GM11168 (cell line): ENCODE measurements around the gene TEF.

Source experiments
- in situ Hi-C: fragments of 300-500 bp; cut with MboI; formaldehyde crosslinking; loops from one replicate; pipeline ENCODE4 v1.12.0; 2022; ENCODE audit warnings: low sequenced_read_pairs; ENCODE audit not compliant: unreplicated experiment

Gene TEF

DNA sequence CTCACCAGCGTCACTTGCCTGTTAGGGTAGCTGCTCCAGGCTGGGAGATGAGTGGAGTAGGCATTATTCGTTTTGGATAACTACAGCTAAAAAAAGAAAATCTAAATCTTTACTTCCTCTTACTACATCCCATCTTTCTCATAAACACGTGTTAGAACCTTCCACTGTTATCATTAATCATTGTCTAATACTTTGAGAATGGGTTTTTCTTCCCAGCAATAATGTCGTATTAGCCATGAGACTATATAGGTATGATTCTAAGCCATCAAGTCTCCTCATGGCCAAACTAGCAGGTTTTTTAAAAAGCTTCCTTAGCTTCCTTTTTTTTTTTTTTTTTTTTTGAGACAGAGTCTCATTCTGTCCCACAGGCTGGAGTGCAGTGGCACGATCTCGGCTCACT is 3.9 kb upstream of the TEF start:
- in situ Hi-C loops = no loop called here

DNA sequence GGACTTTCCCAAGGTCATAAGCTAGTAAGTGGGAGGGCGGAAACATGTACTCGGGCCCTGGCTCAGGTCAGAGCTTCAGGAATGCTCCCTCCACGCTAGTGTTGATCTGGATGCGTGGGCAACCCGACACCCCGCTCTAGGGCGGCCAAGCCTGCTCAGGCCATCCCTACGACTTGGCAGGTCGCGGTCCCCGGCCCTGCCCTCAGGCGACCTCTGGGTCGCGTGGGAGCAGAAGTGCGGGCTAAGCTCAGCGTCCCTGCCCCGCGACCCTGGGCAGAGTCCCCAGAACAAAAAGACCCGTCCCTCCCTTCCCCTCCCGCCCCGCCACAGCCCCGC is 781 bp upstream of the TEF start:
- in situ Hi-C loops = no loop called here

DNA sequence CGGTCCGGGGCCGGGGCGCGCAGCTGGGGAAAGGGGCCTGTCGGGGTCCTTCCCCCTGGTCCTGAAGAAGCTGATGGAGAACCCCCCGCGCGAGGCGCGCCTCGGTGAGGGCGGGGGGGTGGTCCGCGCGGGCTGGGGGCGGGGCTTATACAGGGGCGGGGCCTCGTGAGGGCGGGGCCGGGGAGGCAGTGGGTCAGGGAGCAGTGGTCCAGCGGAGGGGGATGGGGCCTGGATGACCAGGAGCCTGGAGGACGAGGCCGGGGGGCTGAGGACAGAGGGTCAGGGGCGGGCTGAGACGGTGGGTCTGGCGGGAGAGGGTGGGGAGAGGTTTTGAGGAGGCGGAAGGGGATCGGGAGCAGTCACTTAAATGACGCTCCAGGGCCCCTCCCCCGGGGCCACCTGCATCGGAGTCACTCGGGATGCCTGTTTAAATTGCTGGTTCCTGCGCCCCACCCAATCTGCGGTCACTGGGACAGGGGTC is 396 bp downstream of the TEF start:
- in situ Hi-C loops = no loop called here

DNA sequence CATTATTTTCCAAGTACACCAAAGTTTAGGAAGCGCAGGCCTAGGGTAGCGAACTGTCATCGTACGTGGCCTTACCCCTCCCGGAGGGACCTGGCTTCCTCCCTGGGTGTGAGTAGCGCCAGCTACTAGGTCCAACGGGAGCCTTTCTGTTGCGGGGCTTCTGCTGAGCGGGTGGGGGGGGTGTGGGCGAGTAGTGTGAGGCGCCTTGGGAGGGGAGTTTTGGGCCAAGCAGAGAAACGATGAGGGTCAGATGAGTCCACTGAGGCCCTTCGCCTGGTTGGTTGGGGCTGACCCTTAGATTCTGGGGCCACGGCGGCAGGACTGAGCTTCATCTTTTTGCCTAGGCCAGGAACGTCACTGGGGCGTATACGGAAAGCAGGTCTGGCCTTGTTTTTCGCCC is 868 bp downstream of the TEF start:
- in situ Hi-C loops = no loop called here

GRCh38 chr22:41383085-41383484 is 1.3 kb downstream of the TEF start:
- in situ Hi-C loops = no loop called here

DNA sequence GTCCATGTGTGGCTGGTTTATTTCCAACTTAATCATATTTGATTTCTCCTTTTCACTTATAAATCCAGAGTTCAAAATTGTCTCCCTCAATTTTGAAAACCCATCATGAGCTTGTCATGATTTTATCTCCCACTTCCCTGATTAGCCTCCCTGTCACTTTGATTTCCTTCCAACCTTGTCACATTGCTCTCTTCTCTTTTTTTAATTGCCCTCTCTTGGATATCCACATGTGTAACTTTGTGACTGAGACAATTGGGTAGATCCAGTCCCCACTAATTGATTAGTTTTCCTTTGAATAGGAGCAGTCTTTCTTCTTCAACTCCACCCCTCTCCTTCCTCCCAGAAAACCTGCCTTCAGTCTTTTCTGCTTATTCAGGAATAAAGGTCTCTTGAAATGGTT is 2.4 kb downstream of the TEF start:
- in situ Hi-C loops = no loop called here

GRCh38 chr22:41387341-41387740 is 5.6 kb downstream of the TEF start:
- in situ Hi-C loops = no loop called here

- in situ Hi-C loops = no loop called here
These were observed 12.2 kb downstream of the TEF start for GRCh38 chr22:41394012-41394356.

DNA sequence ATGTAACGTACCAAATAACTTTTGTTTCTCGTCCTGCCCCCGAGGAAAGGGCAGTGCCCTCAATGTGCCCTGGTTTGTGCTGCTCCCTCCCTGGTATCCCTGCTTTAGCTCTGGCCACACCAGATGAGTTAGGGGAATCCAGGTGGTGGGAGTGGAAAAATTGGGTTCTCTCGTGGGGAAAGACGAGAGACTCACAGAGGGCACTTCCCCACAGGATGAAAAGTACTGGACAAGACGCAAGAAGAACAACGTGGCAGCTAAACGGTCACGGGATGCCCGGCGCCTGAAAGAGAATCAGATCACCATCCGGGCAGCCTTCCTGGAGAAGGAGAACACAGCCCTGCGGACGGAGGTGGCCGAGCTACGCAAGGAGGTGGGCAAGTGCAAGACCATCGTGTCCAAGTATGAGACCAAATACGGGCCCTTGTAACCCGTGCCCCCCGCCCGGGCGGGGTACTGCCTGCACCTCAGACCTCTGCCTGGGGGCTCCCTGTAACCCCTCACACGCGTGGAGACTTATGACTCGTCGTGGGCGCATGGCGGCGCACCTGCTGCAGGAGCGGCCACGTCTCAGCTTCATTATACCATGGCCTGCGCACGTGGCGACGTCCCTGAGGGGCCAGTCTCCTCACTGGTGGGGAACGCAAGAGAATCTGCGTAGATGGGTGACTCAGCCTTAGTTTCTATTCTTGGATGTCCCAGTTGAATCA is 13.9 kb downstream of the TEF start:
- in situ Hi-C loops = no loop called here

GRCh38 chr22:41397143-41397811 is 15.5 kb downstream of the TEF start:
- in situ Hi-C loops = no loop called here

DNA sequence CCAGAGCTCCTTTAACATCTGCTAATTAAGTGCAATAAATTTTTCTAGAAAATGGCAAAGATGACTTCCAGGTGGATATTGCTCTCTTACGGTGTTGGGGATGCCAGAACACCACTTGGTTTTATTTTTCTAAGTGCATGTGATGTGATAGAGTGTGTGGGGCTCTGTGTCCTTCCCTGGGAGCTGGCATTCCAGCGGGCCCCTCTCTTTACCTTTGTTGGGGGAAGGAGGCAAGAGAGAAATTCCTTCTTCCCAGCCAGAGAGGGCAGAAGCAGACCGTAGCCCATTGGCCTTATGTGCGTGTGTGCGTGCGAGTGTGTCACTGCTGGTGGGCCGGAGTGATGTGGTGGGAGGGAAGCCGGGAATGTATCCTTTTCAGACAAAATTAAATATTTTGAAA is 17.2 kb downstream of the TEF start:
- in situ Hi-C loops = no loop called here

- in situ Hi-C loops = loop anchor here (5.0 kb wide), 1 partner anchor 115 kb away; no protein-coding TSS in a partner anchor
These were observed 20.3 kb downstream of the TEF start for GRCh38 chr22:41401781-41402648.

DNA sequence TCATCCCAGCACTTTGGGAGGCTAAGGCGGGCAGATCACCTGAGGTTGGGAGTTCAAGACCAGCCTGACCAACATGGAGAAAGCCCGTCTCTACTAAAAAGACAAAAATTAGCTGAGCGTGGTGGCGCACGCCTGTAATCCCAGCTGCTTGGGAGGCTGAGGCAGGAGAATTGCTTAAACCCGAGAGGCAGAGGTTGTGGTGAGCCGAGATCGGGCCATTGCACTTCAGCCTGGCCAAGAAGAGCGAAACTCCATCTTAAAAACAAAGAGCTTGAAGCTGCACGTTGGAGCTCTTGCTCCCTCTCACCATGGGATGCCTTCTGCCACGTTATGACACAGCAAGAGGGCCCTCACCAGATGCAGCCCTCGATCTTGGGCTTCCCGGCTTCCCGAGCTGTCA is 21.1 kb downstream of the TEF start:
- in situ Hi-C loops = loop anchor here (5.0 kb wide), 1 partner anchor 114 kb away; no protein-coding TSS in a partner anchor

- in situ Hi-C loops = loop anchor here (5.0 kb wide), 1 partner anchor 114 kb away; no protein-coding TSS in a partner anchor
These were observed 22.0 kb downstream of the TEF start for GRCh38 chr22:41403532-41404318.

- in situ Hi-C loops = no loop called here
These were observed 23.8 kb downstream of the TEF start for GRCh38 chr22:41405588-41405987.

DNA sequence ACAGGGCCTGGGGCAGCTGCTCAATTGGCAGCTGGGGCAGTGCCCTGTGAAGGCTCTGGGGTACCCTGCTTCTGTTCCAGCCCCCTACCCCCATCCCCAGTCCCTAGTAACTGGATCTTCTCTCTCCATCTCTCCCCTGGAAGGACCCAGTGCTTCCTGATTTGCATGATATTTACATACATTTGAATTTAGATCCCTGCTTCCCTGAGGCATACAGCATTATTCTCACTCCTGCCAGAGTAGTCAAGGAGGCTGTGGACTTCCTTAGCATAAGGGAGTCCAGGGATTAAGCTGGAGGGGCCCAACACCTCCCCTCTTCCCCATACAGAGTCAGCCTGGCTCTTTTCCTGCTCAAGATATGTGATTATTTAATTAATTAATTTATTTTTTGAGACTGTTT is 24.7 kb downstream of the TEF start:
- in situ Hi-C loops = no loop called here

- in situ Hi-C loops = no loop called here
These were observed 25.7 kb downstream of the TEF start for GRCh38 chr22:41407433-41407832.

GRCh38 chr22:41408665-41409064 is 26.9 kb downstream of the TEF start:
- in situ Hi-C loops = no loop called here

DNA sequence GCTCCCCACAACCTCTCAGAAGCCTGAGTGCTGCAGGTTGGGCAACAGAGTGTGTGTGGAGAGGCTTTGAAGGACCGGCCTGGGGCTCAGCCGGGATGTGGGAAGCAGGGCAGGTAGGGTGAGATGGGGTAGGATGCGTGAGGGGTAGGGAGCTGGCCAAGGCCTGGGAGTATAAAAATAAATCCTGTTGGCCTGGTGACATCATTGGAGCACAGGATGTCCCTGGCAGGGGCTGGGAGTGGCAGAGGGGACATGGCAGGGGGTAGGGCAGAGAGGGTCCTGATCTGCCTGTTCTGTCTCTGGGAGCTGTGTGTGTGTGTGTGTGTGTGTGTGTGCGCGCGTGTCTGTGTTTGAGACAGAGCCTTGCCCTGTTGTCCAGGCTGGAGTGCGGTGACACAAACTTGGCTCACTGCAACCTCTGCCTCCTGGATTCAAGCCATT is 28.6 kb downstream of the TEF start:
- in situ Hi-C loops = no loop called here
